ENCODE data around the gene CCDC85A.

CCDC85A gene

GRCh38 chr2:56313500-56313921 is 129.7 kb downstream of the CCDC85A start:
- no peak for DNase-seq

GRCh38 chr2:56314371-56314770 is 130.6 kb downstream of the CCDC85A start:
- no peak for DNase-seq

- peak; percentile 24 for DNase-seq
Measured at GRCh38 chr2:56314796-56315195, 131.0 kb downstream of the CCDC85A start.

GRCh38 chr2:56315376-56315775 is 131.6 kb downstream of the CCDC85A start:
- no peak for DNase-seq

- DNase-seq = no peak
Measured at GRCh38 chr2:56316011-56316410, 132.2 kb downstream of the CCDC85A start.

GRCh38 chr2:56318147-56318546 is 134.4 kb downstream of the CCDC85A start:
- no peak for DNase-seq

GRCh38 chr2:56325661-56326345 is 142.0 kb downstream of the CCDC85A start:
- peak; percentile 17 for DNase-seq

GRCh38 chr2:56326346-56326741 is 142.6 kb downstream of the CCDC85A start:
- no peak for DNase-seq

- no peak for DNase-seq
Measured at GRCh38 chr2:56331810-56332209, 148.0 kb downstream of the CCDC85A start.

GRCh38 chr2:56333812-56334485 is 150.2 kb downstream of the CCDC85A start:
- DNase-seq = no peak

- no peak for DNase-seq
Measured at GRCh38 chr2:56334622-56335021, 150.8 kb downstream of the CCDC85A start.

- no peak for DNase-seq
Measured at GRCh38 chr2:56335101-56335500, 151.3 kb downstream of the CCDC85A start.

- no peak for DNase-seq
Measured at GRCh38 chr2:56337342-56337741, 153.6 kb downstream of the CCDC85A start.

GRCh38 chr2:56338232-56338631 is 154.4 kb downstream of the CCDC85A start:
- no peak for DNase-seq

- DNase-seq = no peak
Measured at GRCh38 chr2:56344771-56345170, 161.0 kb downstream of the CCDC85A start.

- no peak for DNase-seq
Measured at GRCh38 chr2:56347881-56348280, 164.1 kb downstream of the CCDC85A start.

GRCh38 chr2:56348392-56349210 is 164.8 kb downstream of the CCDC85A start:
- DNase-seq = no peak

GRCh38 chr2:56357655-56358295 is 174.0 kb downstream of the CCDC85A start:
- no peak for DNase-seq

- DNase-seq = no peak
Measured at GRCh38 chr2:56361844-56362243, 178.1 kb downstream of the CCDC85A start.

- DNase-seq = no peak
Measured at GRCh38 chr2:56364902-56365301, 181.1 kb downstream of the CCDC85A start.

- DNase-seq = no peak
Measured at GRCh38 chr2:56369316-56369715, 185.5 kb downstream of the CCDC85A start.

- no peak for DNase-seq
Measured at GRCh38 chr2:56372071-56372656, 188.4 kb downstream of the CCDC85A start.

- DNase-seq = no peak
Measured at GRCh38 chr2:56375251-56375650, 191.5 kb downstream of the CCDC85A start.

Data from NCI-H82 (cell line).